ENCODE data around the gene RPL23.

The RPL23 gene

DNA sequence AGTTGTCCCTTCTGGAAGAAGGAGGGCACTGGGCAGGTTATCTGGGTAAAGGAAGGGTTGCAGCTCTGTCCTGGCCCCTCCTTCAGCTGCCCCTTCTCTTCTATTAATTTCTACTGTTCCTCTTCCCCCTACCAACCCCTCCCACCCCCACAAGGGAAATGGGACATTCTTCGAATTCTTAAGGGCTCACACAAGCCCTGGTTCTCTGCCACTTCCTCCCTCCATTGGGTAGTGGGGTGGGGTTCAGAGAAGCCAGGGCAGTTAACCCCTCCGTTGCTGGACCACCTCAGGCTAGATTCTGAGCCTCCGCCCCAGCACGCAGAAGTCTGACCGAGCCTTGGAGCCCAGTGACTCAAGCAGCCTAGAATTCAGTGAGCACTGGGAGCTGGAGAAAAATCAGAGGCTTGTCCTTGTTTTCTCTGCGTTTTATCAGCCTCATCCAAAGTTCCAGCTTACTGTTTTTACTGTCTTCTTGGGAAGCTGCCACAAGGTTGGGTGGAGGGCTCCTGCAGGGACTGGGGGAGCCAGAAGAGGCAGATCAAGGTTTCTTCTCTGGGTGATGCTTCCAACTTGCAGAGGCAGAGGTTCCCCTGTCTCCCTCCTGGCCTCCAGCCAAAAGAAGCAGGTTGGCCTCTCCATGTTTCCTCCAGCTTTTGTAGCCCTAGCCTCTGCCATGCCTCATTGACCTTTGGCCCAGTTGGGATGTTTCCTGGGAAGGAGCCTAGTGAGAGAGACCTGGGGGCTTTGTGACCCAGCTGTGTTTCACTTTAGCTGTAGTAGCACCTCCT lies 26.6 kb upstream of the RPL23 start:
- TF ChIP-seq, protein P1, sequence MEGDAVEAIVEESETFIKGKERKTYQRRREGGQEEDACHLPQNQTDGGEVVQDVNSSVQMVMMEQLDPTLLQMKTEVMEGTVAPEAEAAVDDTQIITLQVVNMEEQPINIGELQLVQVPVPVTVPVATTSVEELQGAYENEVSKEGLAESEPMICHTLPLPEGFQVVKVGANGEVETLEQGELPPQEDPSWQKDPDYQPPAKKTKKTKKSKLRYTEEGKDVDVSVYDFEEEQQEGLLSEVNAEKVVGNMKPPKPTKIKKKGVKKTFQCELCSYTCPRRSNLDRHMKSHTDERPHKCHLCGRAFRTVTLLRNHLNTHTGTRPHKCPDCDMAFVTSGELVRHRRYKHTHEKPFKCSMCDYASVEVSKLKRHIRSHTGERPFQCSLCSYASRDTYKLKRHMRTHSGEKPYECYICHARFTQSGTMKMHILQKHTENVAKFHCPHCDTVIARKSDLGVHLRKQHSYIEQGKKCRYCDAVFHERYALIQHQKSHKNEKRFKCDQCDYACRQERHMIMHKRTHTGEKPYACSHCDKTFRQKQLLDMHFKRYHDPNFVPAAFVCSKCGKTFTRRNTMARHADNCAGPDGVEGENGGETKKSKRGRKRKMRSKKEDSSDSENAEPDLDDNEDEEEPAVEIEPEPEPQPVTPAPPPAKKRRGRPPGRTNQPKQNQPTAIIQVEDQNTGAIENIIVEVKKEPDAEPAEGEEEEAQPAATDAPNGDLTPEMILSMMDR (IDR thresholded peaks at IDR 0.05; ENCODE audit: extremely low read depth, insufficient read depth, missing control alignments), result no peak
- in situ Hi-C loops (cut with MboI; ENCODE audit: low pct_unique_long_range_greater_than_20kb, low sequenced_read_pairs, unreplicated experiment), result no loop called here
- no peak for DNase-seq (ENCODE audit: low spot score)

DNA sequence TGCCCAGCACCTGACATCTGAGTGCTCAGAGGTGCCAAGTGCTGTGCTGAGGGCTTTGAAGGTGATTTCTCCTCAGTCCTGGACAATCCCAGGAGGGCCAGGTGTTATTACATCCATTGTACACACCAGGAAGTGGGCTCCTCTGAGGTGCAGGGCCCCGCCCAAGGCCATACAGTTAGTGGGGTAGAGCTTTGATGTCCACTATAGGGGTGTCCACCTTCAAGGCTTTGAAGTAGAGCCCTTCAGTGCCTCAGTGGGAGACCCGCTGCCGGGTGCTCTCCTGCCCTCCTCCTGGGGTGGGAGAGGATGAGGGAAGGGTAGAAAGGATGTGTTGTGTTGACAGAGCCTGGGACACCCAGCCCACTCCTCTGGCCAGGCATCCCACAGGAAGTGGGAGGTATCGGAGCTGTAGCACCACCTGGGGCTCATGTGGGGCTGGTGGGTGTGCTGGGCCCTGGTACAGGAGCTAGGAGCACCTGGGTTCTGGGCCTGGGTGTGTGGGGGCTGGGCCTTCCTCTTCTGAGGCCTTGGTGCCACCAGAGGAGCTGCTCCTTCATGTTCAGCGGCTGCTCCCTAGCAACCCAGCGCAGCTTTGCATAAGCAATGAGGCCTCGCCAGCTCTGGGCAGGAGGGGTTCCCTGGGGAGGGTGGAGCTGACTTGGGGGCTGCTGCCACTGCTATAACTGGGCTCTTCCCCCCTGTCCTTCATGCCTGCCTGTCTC lies 23.8 kb upstream of the RPL23 start:
- in situ Hi-C loops (cut with MboI; ENCODE audit: low pct_unique_long_range_greater_than_20kb, low sequenced_read_pairs, unreplicated experiment), result no loop called here
- TF ChIP-seq, protein P1 (IDR thresholded peaks at IDR 0.05; ENCODE audit: extremely low read depth, insufficient read depth, missing control alignments), result no peak
- no peak for DNase-seq (ENCODE audit: low spot score)

DNA sequence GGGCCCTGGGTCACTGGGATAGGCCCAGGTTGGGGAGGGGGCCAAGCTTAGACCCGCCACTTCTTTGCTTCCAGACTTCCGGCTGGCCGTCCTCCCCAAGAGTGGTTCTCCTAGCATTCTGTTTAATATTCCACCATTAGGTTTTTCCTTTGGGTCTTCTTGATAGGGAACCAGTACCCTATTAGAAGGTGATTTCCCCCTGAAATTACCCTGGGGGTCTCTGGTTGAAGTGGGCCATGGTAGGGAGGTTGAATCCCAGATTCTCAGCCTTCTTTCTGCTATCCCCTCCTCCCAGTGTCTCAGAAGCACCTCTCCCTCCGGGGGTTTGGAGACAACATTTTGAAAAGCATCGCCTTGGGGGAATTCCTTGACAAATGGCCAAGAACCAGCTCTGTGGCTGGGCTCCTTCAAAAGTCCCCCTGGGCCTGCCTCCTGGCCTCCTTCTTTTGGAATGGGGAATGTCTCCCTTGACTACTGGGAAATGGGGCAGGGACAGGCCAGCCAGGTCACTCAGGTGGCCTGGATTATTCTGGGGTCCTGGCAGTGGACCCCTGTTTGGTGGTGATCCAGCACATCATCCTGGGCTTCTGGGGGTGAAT lies 22.1 kb upstream of the RPL23 start:
- DNase-seq (ENCODE audit: low spot score), result no peak
- TF ChIP-seq, protein P1 (IDR thresholded peaks at IDR 0.05; ENCODE audit: extremely low read depth, insufficient read depth, missing control alignments), result no peak
- in situ Hi-C loops (cut with MboI; ENCODE audit: low pct_unique_long_range_greater_than_20kb, low sequenced_read_pairs, unreplicated experiment), result no loop called here

DNA sequence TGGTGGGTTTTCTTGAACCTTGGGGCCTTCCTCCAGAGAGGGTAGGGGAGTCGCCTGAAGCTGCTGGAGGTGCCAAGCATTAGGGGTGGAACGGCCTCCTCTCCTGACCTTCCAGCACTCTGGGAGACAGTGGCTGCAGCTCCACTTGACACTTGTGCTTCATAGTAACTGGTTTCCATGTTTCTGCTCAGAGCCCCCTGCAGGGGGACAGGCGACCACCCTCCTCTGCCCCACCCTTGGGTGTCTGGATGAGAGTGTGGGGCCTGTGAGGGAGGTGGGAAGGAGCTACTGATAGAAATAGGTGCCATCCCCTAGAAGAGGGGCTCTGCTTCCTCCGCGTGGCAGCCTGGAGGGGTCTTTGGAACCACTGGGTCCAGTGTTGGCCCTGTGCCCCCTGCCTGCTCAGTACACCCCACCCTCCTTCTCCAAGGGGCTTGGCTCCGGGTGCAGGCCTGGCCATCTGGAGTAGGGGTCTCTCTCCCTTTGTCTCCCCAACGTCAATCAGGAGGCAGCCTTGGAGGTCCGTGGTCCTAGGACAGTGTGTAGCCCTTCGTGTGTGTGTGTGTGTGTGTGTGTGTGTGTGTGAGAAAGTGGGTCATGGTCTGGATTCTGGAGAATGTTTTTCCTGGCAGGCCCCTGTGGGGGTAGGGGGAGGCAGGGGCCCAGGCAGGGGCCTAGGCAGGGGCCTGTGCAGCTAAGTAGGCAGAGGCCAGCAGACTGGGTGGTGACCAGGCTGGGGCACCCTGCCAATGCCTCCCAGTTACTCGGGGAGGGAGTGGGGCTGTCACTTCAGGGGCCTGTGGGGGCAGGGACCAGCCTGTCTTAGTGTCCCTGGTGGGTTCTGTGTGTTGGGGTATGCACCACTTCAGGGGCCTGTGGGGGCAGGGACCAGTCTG lies 21.2 kb upstream of the RPL23 start:
- DNase-seq (ENCODE audit: low spot score), result no peak
- in situ Hi-C loops (cut with MboI; ENCODE audit: low pct_unique_long_range_greater_than_20kb, low sequenced_read_pairs, unreplicated experiment), result no loop called here
- TF ChIP-seq, protein P1 (IDR thresholded peaks at IDR 0.05; ENCODE audit: extremely low read depth, insufficient read depth, missing control alignments), result no peak

DNA sequence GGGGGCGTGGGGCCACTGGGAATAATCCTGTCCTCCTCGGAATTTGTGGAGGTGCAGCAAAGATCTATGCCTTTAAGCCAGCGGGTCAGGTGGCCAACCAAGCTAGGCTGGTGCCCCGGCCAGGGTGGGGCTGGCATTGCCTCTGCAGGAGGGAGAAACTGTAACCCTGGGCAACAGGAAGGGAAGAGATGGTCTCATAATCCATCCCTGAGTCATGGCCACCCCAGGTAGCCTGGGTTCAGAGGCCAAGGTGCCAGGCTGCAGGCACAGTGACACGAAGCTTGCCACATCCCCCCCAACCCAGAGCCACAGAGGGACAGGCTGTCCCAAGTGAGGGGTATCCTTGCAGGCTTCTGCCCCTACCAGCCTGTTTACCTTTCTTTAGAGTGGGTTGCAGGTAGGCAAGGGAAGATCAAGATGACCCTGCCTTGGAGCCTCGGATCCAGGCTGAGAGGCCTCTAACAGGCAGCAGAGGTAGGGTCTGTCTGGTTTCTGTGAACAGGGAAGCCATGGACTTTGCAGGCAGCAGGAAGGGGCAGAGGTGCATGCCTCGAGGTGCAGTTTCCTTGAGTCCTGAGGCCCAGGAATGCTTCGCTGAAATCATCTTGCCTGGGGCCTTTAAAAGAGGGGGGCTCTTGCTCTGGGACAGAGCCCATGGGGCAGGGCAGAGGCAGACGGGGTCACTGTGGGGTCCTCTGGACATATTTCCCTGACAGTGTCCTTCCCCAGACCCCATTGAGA lies 20.3 kb upstream of the RPL23 start:
- in situ Hi-C loops (cut with MboI; ENCODE audit: low pct_unique_long_range_greater_than_20kb, low sequenced_read_pairs, unreplicated experiment), result no loop called here

More for the DNA sequence above, 20.3 kb upstream of the RPL23 start:
- DNase-seq (ENCODE audit: low spot score), result no peak
- TF ChIP-seq, protein P1 (IDR thresholded peaks at IDR 0.05; ENCODE audit: extremely low read depth, insufficient read depth, missing control alignments), result no peak

All from GM13977 (cell line).